Loucy (cell line): ENCODE measurements around the gene SLC39A2.
A peak's percentile ranks its signal among the peaks of the same experiment; 100 is the strongest.
"Not testable (repeated sequence)": the region's sequence is repeated elsewhere in the genome, so short reads cannot be mapped to it uniquely, and the experiment has no call there.

Experiments
- H2AFZ ChIP-seq: fragments of 200-600 bp; sonication (generic); 2 replicates; pipeline ENCODE4 v1.6.0; 2016; ENCODE audit warnings: antibody characterized with exemption, mild to moderate bottlenecking, low read length, moderate library complexity
- H3F3A ChIP-seq: fragments of 200-600 bp; 2 replicates; pipeline ENCODE4 v1.6.0; 2016; ENCODE audit warnings: antibody characterized with exemption, low read depth, mild to moderate bottlenecking
- H3K27me3 ChIP-seq: fragments of 200-600 bp; sonication (generic); 2 replicates; pipeline ENCODE4 v1.6.1; 2014; ENCODE audit warnings: low read length, mild to moderate bottlenecking; ENCODE audit not compliant: insufficient read depth, poor library complexity, severe bottlenecking
- H3K36me3 ChIP-seq: fragments of 200-600 bp; sonication (generic); 2 replicates; pipeline ENCODE4 v1.6.1; 2016; ENCODE audit warnings: low read length; ENCODE audit not compliant: insufficient read depth
- H3K4me1 ChIP-seq: fragments of 200-600 bp; sonication (generic); 2 replicates; pipeline ENCODE4 v1.5.1; 2014; ENCODE audit warnings: low read length, mild to moderate bottlenecking; ENCODE audit not compliant: insufficient read depth, poor library complexity, severe bottlenecking
- H3K4me2 ChIP-seq: fragments of 200-600 bp; sonication (generic); 2 replicates; pipeline ENCODE4 v1.6.0; 2014; ENCODE audit warnings: antibody characterized with exemption, low read length, low read depth, mild to moderate bottlenecking; ENCODE audit not compliant: poor library complexity, severe bottlenecking
- H3K4me3 ChIP-seq: fragments of 200-600 bp; sonication (generic); 2 replicates; pipeline ENCODE4 v1.5.1; 2014; ENCODE audit warnings: low read length, mild to moderate bottlenecking, mixed read lengths; ENCODE audit not compliant: poor library complexity, severe bottlenecking
- H3K79me2 ChIP-seq: fragments of 200-600 bp; sonication (generic); 2 replicates; pipeline ENCODE4 v1.6.1; 2014; ENCODE audit warnings: low read length; ENCODE audit not compliant: insufficient read depth
- H3K9ac ChIP-seq: fragments of 200-600 bp; sonication (generic); 2 replicates; pipeline ENCODE4 v1.6.0; 2014; ENCODE audit warnings: mild to moderate bottlenecking, low read depth, low read length, moderate library complexity; ENCODE audit not compliant: poor library complexity, severe bottlenecking
- H3K9me2 ChIP-seq: fragments of 200-600 bp; sonication (generic); replicated peaks from 2 replicates; pipeline ENCODE4 v1.6.1; 2016; ENCODE audit warnings: low read depth, low read length, mixed read lengths
- H3K9me3 ChIP-seq: fragments of 200-600 bp; sonication (generic); 2 replicates; pipeline ENCODE4 v1.6.1; 2014; ENCODE audit warnings: mild to moderate bottlenecking, antibody characterized with exemption, low read length, low read depth; ENCODE audit not compliant: insufficient read depth
- H4K20me1 ChIP-seq: fragments of 200-600 bp; sonication (generic); 2 replicates; pipeline ENCODE4 v1.6.0; 2014; ENCODE audit warnings: antibody characterized with exemption, low read length, mild to moderate bottlenecking; ENCODE audit not compliant: insufficient read depth, poor library complexity, severe bottlenecking
- EZH2phosphoT487 ChIP-seq: fragments of 200-600 bp; IDR thresholded peaks from 2 replicates; pipeline ENCODE4 v1.6.1; 2018; ENCODE audit warnings: antibody characterized with exemption, mild to moderate bottlenecking, moderate library complexity, borderline replicate concordance
- TF ChIP-seq, protein P1 (sequence below): fragments of 200-600 bp; sonication (generic); conservative IDR thresholded peaks from 2 replicates; pipeline ENCODE4 v1.5.1; 2014; ENCODE audit warnings: mild to moderate bottlenecking, antibody characterized with exemption, low read length

SLC39A2 gene

DNA sequence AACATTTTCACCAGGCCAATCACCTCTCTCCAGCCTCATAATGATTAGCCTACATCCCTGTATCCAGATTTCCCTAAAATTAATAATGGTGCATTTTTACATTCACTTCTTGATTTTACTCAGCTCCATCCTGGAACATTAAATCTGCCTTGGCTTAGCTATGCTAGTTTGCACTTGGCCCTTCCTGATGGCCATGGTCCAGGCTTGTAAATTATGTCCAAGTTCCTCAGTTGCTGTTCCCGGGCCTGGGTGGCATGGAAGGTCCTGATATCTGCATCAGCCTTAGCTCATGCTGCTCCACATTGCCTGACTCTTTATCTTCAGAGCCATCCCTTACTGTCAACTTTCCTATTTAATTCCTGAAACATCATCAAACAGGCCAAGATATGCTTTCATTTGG is 20.4 kb upstream of the SLC39A2 start:
- Histone ChIP-seq H3K9ac (no peak overlapping the region), H3K36me3 (no peaks in the 10 kb centered on the region), H3K27me3 (no peaks in the 10 kb centered on the region), H3K9me3 (no peaks in the 10 kb centered on the region), H3K4me1 (no peaks in the 10 kb centered on the region), H3F3A (no peaks in the 10 kb centered on the region), H3K4me3 (no peak overlapping the region), H3K79me2 (no peaks in the 10 kb centered on the region), H2AFZ (no peak overlapping the region), H3K9me2 (no peaks in the 10 kb centered on the region), H4K20me1 (no peaks in the 10 kb centered on the region), H3K4me2 (no peak overlapping the region)
- TF ChIP-seq EZH2phosphoT487: no peak
- TF ChIP-seq, protein P1, sequence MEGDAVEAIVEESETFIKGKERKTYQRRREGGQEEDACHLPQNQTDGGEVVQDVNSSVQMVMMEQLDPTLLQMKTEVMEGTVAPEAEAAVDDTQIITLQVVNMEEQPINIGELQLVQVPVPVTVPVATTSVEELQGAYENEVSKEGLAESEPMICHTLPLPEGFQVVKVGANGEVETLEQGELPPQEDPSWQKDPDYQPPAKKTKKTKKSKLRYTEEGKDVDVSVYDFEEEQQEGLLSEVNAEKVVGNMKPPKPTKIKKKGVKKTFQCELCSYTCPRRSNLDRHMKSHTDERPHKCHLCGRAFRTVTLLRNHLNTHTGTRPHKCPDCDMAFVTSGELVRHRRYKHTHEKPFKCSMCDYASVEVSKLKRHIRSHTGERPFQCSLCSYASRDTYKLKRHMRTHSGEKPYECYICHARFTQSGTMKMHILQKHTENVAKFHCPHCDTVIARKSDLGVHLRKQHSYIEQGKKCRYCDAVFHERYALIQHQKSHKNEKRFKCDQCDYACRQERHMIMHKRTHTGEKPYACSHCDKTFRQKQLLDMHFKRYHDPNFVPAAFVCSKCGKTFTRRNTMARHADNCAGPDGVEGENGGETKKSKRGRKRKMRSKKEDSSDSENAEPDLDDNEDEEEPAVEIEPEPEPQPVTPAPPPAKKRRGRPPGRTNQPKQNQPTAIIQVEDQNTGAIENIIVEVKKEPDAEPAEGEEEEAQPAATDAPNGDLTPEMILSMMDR: no peak

DNA sequence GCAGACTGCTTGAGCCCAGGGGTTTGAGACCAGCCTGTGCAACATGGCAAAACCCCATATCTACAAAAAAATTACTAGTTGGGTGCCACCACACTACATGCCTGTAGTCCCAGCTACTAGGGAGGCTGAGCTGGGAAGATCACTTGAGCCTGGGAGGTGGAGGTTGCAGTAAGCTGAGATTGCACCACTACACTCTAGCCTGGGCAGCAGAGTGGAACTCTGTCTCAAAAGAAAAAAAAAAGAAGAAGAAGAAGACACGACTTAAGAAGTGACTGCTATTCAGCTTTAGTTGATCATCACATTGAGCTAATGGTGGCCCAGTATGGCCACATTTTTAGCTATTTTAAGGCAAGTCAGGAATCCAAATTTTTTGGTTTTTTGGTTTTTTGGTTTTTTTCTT is 18.2 kb upstream of the SLC39A2 start:
- Histone ChIP-seq H3K27me3 (no peaks in the 10 kb centered on the region), H3K4me2 (no peak overlapping the region), H3K9me3 (no peaks in the 10 kb centered on the region), H3K9ac (no peak overlapping the region), H3F3A (no peaks in the 10 kb centered on the region), H3K4me3 (no peak overlapping the region), H3K9me2 (no peaks in the 10 kb centered on the region), H3K36me3 (no peaks in the 10 kb centered on the region), H3K4me1 (no peaks in the 10 kb centered on the region), H4K20me1 (no peaks in the 10 kb centered on the region), H2AFZ (no peak overlapping the region), H3K79me2 (no peaks in the 10 kb centered on the region)
- TF ChIP-seq EZH2phosphoT487: no peak
- TF ChIP-seq, protein P1: no peak

DNA sequence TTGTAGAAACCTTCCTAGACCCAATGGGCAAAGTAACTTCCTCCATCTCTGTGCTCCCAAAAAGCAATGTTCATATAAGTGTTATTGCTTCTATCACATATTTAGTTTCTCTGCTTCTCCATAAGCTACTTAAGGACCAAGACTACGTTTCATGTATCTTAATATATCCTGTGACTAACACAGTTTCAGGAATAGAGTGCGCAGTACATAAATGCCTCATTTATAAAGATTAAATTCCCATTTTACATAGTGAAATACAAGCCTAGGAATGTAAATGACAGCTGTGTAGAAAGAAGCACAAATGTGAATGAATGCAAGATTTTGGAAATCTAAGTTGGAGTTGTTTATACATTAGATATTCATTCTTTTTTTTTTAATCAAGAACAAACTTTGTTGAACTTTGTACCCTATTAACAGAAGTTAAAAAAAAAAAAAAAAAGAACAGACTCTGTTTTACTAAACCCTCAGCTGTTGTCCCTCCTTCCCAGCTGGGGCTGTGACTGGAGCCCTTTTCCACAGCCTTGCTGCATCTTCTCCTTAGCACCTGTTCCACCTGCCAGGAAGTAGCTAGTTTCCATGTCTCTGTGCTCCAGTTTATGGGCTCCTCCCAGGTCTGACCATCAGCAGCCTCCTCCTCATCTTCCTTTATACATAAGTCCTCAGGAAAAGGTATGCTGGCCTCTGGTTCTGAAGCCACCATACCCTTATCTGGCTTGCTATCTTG is 16.3 kb upstream of the SLC39A2 start:
- no peaks in the 10 kb centered on the region for H3K9me3 ChIP-seq
- H3K9ac ChIP-seq: no peak overlapping the region
- 0 out of 2 replicates have a peak overlapping the region, but pooled peaks have one; percentile 9 for H2AFZ ChIP-seq
- no peak overlapping the region for H3K4me3 ChIP-seq
- no peaks in the 10 kb centered on the region for H3K36me3 ChIP-seq
- no peaks in the 10 kb centered on the region for H4K20me1 ChIP-seq
- H3K27me3 ChIP-seq: no peaks in the 10 kb centered on the region
- no peaks in the 10 kb centered on the region for H3K9me2 ChIP-seq
- H3F3A ChIP-seq: no peaks in the 10 kb centered on the region
- no peaks in the 10 kb centered on the region for H3K4me1 ChIP-seq
- TF ChIP-seq EZH2phosphoT487: no peak
- TF ChIP-seq, protein P1: no peak
- no peak overlapping the region for H3K4me2 ChIP-seq
- no peaks in the 10 kb centered on the region for H3K79me2 ChIP-seq

DNA sequence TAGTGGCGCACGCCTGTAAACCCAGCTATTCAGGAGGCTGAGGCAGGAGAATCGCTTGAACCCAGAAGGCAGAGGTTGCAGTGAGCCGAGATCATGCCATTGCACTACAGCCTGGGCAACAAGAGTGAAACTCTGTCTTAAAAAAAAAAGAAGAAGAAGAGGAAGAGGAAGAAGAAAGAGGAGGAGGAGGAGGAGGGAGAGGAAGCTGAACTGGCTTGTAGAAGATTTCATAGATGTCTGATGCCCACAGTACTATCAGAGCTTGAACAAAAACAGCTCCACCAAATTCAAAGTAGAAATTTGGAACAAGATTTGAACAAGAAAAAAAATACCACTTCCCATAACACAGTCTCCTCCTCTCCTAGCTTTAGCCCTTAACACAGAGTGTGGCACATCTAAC is 13.4 kb upstream of the SLC39A2 start:
- not testable (repeated sequence) for H3K27me3 ChIP-seq, H2AFZ ChIP-seq, H3K4me2 ChIP-seq, H3K9ac ChIP-seq, H3K9me2 ChIP-seq, H4K20me1 ChIP-seq, H3K79me2 ChIP-seq, H3K4me3 ChIP-seq, H3F3A ChIP-seq, H3K36me3 ChIP-seq, H3K9me3 ChIP-seq
- peaks cover 10% of the 10 kb centered on the region for H3K4me1 ChIP-seq
